ENCODE data around the gene FSTL4. TPM values are rescaled to one million over a fixed set of nuclear protein-coding genes. Genes with fewer than 3 reads are reported as not detected.
A peak's percentile ranks its signal among the peaks of the same experiment; 100 is the strongest.

FSTL4 gene
- total RNA-seq, 2 donors from 2014 or later: 4.4 to 5.5 TPM

DNA sequence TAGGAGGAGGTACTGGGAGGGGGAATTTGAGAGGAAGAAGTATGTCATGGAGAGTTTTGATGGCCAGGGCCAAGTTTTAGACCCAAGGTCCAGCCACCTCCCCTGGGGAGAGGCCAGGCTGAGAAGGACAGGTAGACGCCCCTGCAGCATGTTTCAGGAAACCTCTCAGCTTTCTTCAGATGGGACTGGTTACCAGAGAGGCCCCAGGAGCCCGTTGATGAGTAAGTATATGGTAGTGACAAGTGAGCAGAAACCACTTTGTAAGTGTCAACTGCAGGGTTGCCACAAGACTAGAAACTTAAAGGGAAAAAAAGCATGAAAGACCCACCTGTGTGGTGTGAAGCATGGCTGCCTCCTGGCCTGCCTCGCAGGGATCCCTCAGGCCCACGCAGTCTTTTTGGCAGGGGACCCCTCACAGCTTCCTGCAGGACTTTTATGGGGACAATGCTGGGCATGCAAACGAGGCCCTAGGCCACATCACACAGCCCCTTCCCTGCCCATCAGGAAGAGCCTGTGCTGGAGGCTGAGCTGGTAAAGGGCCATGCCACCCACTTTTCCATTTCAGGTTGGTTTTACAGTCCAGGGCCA, 255.9 kb downstream of the FSTL4 start:
- Histone ChIP-seq H3K4me1 (ENCODE audit: control insufficient read depth, insufficient read depth, low read length) (peaks cover 7% of the 10 kb centered on the region), H3K36me3 (ENCODE audit: control insufficient read depth, insufficient read depth, low read length) (no peaks in the 10 kb centered on the region), H3K9ac (ENCODE audit: extremely low read depth, low read length, poor library complexity, severe bottlenecking) (no peak overlapping the region), H3K4me3 (ENCODE audit: low read length) (no peak overlapping the region), H3K27ac (ENCODE audit: low read depth, low read length) (no peak overlapping the region), H3K9me3 (ENCODE audit: control insufficient read depth, low read length) (no peaks in the 10 kb centered on the region), H3K27me3 (ENCODE audit: control insufficient read depth, insufficient read depth, low read length, poor library complexity, severe bottlenecking) (no peaks in the 10 kb centered on the region)
- H3K27ac Mint-ChIP-seq: no peak overlapping the region
- H3K4me1 Mint-ChIP-seq: peaks cover 8% of the 10 kb centered on the region
- 82 to 87% methylated on average over 3 to 5 of the region's 5 CpGs for WGBS, 2 experiments (ENCODE audit: insufficient coverage in 1 of 2, insufficient read length in 1 of 2)
- H3K27me3 Mint-ChIP-seq (ENCODE audit: insufficient read depth): no peaks in the 10 kb centered on the region
- H3K4me3 Mint-ChIP-seq: no peak overlapping the region
- peak; percentile 12 for DNase-seq
- no peaks in the 10 kb centered on the region for H3K36me3 Mint-ChIP-seq (ENCODE audit: low read depth)
- no peaks in the 10 kb centered on the region for H3K9me3 Mint-ChIP-seq
- TF ChIP-seq, protein P1, sequence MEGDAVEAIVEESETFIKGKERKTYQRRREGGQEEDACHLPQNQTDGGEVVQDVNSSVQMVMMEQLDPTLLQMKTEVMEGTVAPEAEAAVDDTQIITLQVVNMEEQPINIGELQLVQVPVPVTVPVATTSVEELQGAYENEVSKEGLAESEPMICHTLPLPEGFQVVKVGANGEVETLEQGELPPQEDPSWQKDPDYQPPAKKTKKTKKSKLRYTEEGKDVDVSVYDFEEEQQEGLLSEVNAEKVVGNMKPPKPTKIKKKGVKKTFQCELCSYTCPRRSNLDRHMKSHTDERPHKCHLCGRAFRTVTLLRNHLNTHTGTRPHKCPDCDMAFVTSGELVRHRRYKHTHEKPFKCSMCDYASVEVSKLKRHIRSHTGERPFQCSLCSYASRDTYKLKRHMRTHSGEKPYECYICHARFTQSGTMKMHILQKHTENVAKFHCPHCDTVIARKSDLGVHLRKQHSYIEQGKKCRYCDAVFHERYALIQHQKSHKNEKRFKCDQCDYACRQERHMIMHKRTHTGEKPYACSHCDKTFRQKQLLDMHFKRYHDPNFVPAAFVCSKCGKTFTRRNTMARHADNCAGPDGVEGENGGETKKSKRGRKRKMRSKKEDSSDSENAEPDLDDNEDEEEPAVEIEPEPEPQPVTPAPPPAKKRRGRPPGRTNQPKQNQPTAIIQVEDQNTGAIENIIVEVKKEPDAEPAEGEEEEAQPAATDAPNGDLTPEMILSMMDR (conservative IDR thresholded peaks at IDR 0.05): no peak

DNA sequence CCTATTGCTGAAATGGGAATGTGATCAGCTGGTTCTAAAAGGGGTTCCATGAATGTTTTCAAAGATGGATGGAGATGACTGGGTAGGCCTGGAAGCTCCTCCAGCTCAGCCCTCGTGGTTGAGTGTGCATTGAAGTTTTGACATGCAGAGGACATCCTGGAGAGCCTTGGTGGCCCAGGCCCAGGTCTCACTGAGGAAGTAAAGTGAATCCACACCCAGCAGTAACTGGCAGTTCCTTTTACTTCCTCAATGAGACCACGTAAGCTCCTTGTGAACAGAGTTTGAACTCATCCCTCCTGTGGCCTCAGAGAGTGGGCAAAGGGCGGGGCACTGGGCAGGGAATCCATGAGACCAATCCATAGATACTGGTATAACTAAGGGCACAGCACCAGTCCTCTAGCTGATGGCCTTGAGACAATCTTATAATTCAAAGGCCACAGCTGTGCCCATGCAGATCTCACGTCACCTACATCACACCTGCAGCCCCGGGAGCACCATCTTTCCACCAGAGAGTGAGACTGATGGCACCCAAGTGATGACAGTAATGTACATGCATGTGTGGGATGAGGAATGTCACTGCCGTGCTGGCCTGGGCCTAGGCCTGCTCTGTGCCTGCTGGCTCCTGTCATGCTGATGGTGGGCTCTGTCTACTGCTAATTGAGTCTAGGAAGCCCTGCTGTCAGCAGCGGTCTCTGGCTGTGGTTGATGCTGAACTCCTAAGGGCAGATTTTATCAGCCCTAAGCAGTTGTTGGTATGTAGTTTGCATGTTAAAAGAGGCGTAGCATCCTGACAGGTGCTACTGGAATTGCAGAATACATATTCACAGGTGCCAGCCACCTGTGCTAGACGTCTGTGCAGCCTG, 257.8 kb downstream of the FSTL4 start:
- Histone ChIP-seq H3K9ac (ENCODE audit: extremely low read depth, low read length, poor library complexity, severe bottlenecking) (no peak overlapping the region), H3K9me3 (ENCODE audit: control insufficient read depth, low read length) (no peaks in the 10 kb centered on the region), H3K4me3 (ENCODE audit: low read length) (no peak overlapping the region), H3K27me3 (ENCODE audit: control insufficient read depth, insufficient read depth, low read length, poor library complexity, severe bottlenecking) (no peaks in the 10 kb centered on the region), H3K27ac (ENCODE audit: low read depth, low read length) (no peak overlapping the region), H3K4me1 (ENCODE audit: control insufficient read depth, insufficient read depth, low read length) (no peaks in the 10 kb centered on the region), H3K36me3 (ENCODE audit: control insufficient read depth, insufficient read depth, low read length) (no peaks in the 10 kb centered on the region)
- no peaks in the 10 kb centered on the region for H3K9me3 Mint-ChIP-seq
- WGBS, 2 experiments (ENCODE audit: insufficient coverage in 1 of 2, insufficient read length in 1 of 2): 84 to 90% methylated on average over 7 to 9 of the region's 9 CpGs
- peak; percentile 30 for DNase-seq
- H3K27ac Mint-ChIP-seq: no peak overlapping the region
- TF ChIP-seq, protein P1 (conservative IDR thresholded peaks at IDR 0.05): no peak
- H3K4me1 Mint-ChIP-seq: no peaks in the 10 kb centered on the region
- H3K4me3 Mint-ChIP-seq: no peak overlapping the region
- H3K36me3 Mint-ChIP-seq (ENCODE audit: low read depth): no peaks in the 10 kb centered on the region
- no peaks in the 10 kb centered on the region for H3K27me3 Mint-ChIP-seq (ENCODE audit: insufficient read depth)

DNA sequence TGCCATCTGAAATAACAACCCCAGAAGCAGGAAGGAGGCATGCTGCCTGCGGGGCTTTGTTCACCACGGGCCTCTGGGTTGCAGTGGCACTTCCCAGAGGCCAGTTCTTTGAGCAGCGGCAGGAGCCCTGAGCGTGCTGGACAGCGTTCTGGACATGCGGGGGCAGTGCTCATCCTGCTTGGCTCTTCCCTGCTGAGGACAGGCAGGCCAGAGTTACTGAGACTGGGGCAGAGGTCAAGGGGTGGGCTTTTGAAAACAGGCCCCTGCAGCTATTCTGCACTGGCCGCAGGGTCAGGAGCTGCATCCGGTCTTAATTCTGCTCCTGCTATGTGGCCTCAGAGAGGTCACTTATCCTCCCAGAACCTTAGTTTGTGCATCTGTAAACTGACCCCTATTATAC, 258.6 kb downstream of the FSTL4 start:
- Mint-ChIP-seq H3K27ac (no peak overlapping the region), H3K27me3 (ENCODE audit: insufficient read depth) (no peaks in the 10 kb centered on the region), H3K36me3 (ENCODE audit: low read depth) (no peaks in the 10 kb centered on the region), H3K4me3 (no peak overlapping the region), H3K4me1 (no peaks in the 10 kb centered on the region), H3K9me3 (no peaks in the 10 kb centered on the region)
- Histone ChIP-seq H3K27ac (ENCODE audit: low read depth, low read length) (no peak overlapping the region), H3K27me3 (ENCODE audit: control insufficient read depth, insufficient read depth, low read length, poor library complexity, severe bottlenecking) (no peaks in the 10 kb centered on the region), H3K36me3 (ENCODE audit: control insufficient read depth, insufficient read depth, low read length) (no peaks in the 10 kb centered on the region), H3K4me3 (ENCODE audit: low read length) (no peak overlapping the region), H3K4me1 (ENCODE audit: control insufficient read depth, insufficient read depth, low read length) (no peaks in the 10 kb centered on the region), H3K9me3 (ENCODE audit: control insufficient read depth, low read length) (no peaks in the 10 kb centered on the region), H3K9ac (ENCODE audit: extremely low read depth, low read length, poor library complexity, severe bottlenecking) (no peak overlapping the region)
- TF ChIP-seq, protein P1 (conservative IDR thresholded peaks at IDR 0.05): no peak
- 70 to 87% methylated on average over 3 to 8 of the region's 8 CpGs for WGBS, 2 experiments (ENCODE audit: insufficient coverage in 1 of 2, insufficient read length in 1 of 2)
- DNase-seq: peak; percentile 54
